Measurements from ENCODE around the gene PITX3.

The PITX3 gene

GRCh38 chr10:102269017-102269416 is 27.7 kb upstream of the PITX3 start:
- no peaks in the 10 kb centered on the region for H3K9me3 ChIP-seq (ENCODE audit: control insufficient read depth, insufficient read depth, low read depth, low read length)
- ChIA-PET POLR2A (interaction anchor here (0.7 kb wide), 1 partner anchor 126 kb away, joined by 3 read pairs; no protein-coding TSS in a partner anchor), CTCF (interaction anchor here (2.2 kb wide), 1 partner anchor 39 kb away, joined by 8 read pairs; no protein-coding TSS in a partner anchor)
- no peak overlapping the region for H3K27ac ChIP-seq (ENCODE audit: extremely low read depth, low read depth, low read length)
- peaks cover 3% of the 10 kb centered on the region for H3K4me1 ChIP-seq (ENCODE audit: control insufficient read depth, insufficient read depth, low read length)
- peaks cover 6 to 16% of the 10 kb centered on the region in 2 experiments for H3K36me3 ChIP-seq (ENCODE audit: control insufficient read depth in 2 of 2, insufficient read depth in 1 of 2, low read length in 2 of 2)
- H3K4me3 ChIP-seq (ENCODE audit: low read depth, low read length): no peak overlapping the region
- no peak for TF ChIP-seq PRDM6 (tag by site-specific recombination; IDR thresholded peaks at IDR 0.05)
- no peak for TF ChIP-seq HOXA7 (CRISPR knock-in tag; IDR thresholded peaks at IDR 0.05; ENCODE audit: borderline replicate concordance)
- TF ChIP-seq ZFHX2 (tag by site-specific recombination; conservative IDR thresholded peaks at IDR 0.05): no peak
- no peak for TF ChIP-seq ZBTB49 (tag by site-specific recombination; IDR thresholded peaks at IDR 0.05; ENCODE audit: low read depth)
- no peak for TF ChIP-seq TRIM28 (IDR thresholded peaks at IDR 0.05; ENCODE audit: borderline replicate concordance, low read length)
- no peak for TF ChIP-seq ZNF10 (tag by site-specific recombination; IDR thresholded peaks at IDR 0.05)
- no peak for TF ChIP-seq ZNF692 (tag by site-specific recombination; IDR thresholded peaks at IDR 0.05)
- TF ChIP-seq ZNF701 (tag by site-specific recombination; IDR thresholded peaks at IDR 0.05): no peak
- TF ChIP-seq ZNF488 (tag by site-specific recombination; IDR thresholded peaks at IDR 0.05): no peak
- no peak for TF ChIP-seq TSHZ1 (tag by site-specific recombination; IDR thresholded peaks at IDR 0.05; ENCODE audit: borderline replicate concordance)
- TF ChIP-seq ZNF426 (tag by site-specific recombination; IDR thresholded peaks at IDR 0.05): no peak
- no peak for TF ChIP-seq RBAK (tag by site-specific recombination; IDR thresholded peaks at IDR 0.05)
- TF ChIP-seq PRDM1 (tag by site-specific recombination; IDR thresholded peaks at IDR 0.05): no peak
- no peak for TF ChIP-seq ZBTB7A (tag by site-specific recombination; IDR thresholded peaks at IDR 0.05; ENCODE audit: low read depth)
- no peak for TF ChIP-seq ZNF624 (tag by site-specific recombination; IDR thresholded peaks at IDR 0.05)
- no peak for TF ChIP-seq SETDB1 (IDR thresholded peaks at IDR 0.05; ENCODE audit: insufficient read length, low read length)
- TF ChIP-seq ZNF530 (tag by site-specific recombination; IDR thresholded peaks at IDR 0.05; ENCODE audit: low read depth): no peak
- TF ChIP-seq PRDM2 (tag by site-specific recombination; IDR thresholded peaks at IDR 0.05; ENCODE audit: borderline replicate concordance): no peak
- no peak for TF ChIP-seq BCL11A (tag by site-specific recombination; IDR thresholded peaks at IDR 0.05; ENCODE audit: low read depth)
- no peak for TF ChIP-seq KLF10 (tag by site-specific recombination; IDR thresholded peaks at IDR 0.05)

All from HEK293 (cell line).